Peyer's patch (tissue), 4 donors: ENCODE measurements around the gene RPS10.

Experiments used
- CTCF ChIP-seq, 6 experiments: fragments of 450-650 bp in 4 of 6; fragments of 200-600 bp in 2 of 6; sonication (generic) in 1 of 6; IDR thresholded peaks; one replicate each; pipeline ENCODE4 v1.5.1; 2017 to 2019; ENCODE audit warnings: antibody characterized with exemption in 6 of 6, mild to moderate bottlenecking in 3 of 6, moderate library complexity in 1 of 6
- POLR2A ChIP-seq, 2 donors: fragments of 450-650 bp; IDR thresholded peaks; one replicate each; pipeline ENCODE4 v1.5.1; 2017; ENCODE audit warnings: antibody characterized with exemption in 2 of 2, mild to moderate bottlenecking in 2 of 2, moderate library complexity in 2 of 2

GRCh38 chr6:34374508-34374907 lies 51.4 kb downstream of the RPS10 start:
- no peak for TF ChIP-seq CTCF (IDR thresholded peaks at IDR 0.05)
- TF ChIP-seq POLR2A (IDR thresholded peaks at IDR 0.05) = no peak
